M059J (cell line): ENCODE data around the gene RALB. TPM values are rescaled to one million over a fixed set of nuclear protein-coding genes. Genes with fewer than 3 reads are reported as not detected.
A peak's percentile ranks its signal among the peaks of the same experiment; 100 is the strongest.
"Not testable (repeated sequence)": the region's sequence is repeated elsewhere in the genome, so short reads cannot be mapped to it uniquely, and the experiment has no call there.

Experiments used
- DNase-seq: peaks from one replicate; pipeline ENCODE4 v3.0.0-alpha.2; 2012; ENCODE audit warnings: low read depth
- total RNA-seq: library from RNA; depleted of rRNA; stranded (reverse); fragments of >200 nt; shearing (Covaris generic); gene quantifications from 2 replicates; pipeline ENCODE4 v1.2.3, GENCODE V29; 2014

The RALB gene
- total RNA-seq, 1 experiment from 2014 or later = 92.1 TPM

DNA sequence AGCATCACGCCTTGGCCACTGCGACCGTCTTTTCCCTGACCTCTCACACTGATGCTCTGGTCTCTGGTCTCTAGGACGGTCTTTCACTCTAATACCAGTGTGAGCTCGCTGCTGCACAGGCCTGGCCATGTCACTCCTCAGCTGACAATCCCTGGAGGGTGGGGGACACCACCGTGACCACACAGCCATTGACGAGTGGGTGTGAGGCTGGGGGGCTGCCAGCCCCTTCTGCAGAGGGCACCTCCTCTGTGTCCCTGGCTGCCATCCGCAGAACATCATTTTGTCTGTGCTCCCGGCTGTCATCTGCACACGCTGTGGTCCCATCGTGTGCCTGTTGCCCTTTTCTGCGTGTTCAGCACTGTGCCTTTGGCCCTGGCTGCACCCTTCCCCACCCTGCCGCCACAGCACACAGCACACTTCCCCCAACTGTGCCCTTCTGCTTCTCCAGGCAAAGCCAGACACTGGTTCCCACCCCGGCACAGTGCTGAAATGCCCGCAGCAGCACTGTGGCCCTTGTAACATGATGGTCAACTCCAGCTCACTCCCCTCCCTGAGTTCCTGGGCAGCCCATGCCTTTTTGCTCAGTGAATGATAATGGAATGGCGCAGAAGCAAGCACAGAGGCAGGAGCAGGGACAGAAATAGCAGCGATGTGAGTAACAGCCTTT lies 62.8 kb downstream of the RALB start:
- DNase-seq = no peak

DNA sequence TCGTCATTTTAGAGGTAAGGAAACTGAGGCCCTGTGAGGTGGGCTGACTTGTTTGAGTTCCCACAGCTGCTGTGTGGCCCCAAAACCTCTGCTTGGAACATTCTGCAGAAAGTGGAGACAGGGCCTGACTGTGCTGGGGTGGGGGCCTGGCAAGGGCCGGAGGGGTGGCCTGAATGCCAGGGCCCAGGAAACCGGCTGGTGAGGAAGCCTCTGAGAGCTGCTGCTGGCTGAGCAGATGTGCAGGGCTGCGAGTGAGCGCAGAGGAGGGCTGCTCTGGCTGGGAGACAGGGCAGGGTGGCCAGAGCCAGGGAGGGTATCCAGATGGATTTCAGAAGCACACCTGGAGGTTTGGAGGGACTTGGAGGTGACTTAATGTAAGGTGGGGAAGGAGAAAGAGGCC lies 63.4 kb downstream of the RALB start:
- no peak for DNase-seq

DNA sequence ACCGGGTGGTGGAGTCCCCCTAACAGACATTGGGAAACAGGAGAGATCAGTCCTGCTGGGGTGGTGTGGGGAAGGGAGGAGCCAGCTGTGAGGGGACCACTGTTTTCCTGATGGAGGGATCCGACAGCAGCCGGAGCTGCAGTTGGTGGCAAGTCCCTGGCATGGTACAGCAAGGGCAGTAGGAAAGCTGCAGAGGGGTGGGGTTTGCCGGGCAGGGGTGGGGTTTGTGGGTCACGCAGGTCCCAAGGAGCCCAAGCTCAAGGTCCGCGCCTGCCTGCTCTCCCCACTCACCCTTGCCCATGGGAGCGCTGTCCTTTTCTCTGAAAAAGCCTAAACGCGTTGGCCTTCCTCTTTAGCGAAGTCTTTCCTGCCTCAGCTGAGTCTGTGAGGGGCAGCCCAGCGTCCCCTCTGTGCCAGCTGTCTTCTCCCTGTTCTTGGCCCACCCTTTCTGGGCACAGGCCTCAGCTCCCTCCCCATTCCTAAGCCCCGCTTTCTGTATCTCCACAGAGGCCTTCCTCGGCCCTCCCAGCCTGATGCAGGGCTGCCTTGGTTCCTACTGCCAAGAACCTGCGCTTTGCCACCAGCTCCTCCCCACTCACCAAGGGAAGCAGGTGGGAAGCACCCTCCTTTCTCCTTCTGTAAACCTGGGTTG lies 64.0 kb downstream of the RALB start:
- DNase-seq = no peak

DNA sequence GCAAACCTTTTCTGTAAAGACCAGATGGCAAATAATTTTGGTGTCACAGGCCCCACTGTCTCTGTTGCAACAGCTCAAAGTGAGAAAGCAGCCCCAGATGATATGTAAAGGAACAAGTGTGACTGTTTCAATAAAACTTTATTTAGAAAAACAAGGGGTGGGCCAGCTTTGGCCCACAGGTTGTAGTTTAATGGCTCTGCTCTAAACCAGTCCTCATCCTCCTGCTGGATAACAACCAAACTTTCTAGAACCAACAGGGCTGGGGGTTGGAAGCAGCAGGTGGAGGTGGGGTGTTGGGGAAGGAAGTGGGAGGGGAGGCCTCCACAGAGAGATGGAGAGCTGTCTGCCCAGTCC lies 64.5 kb downstream of the RALB start:
- DNase-seq = no peak

DNA sequence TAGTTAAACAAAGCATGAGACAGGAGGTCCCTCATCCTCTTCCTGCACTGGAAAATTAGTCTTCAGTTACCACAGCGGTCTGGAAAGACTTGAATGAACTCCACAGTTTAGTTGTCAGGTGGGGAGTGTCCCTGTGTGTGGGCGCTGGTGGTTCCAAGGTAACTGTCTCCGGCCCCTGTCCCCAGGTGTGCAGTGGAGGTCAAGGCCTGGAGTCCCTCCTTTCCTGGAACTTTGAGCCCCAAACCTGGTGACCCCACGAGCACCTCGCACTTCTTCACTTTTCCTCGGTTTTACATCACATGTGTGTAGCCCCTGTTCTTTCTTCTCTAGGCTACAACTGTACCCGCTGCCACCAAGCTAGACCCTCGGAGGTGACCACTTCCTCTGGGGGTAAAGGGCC lies 65.3 kb downstream of the RALB start:
- no peak for DNase-seq

DNA sequence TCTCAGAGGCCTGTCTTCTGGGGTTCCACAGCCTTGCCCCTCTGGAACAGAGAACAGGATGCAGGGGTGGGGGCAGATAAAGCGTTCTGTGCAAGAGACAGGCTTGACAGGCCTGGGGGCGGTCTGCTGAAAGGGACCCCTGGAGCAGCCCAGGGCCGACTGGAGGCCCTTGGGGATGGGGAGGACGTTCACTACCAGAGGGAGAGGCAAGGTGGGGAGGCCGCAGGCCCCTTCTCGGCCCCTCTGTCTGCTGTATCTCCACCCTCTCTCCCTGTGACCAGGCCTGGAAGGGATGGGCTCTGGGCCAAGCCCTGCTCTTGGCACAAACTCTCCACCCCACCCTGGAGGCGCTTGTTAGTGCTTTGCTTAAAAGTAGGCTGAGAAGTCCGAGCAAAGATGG lies 66.0 kb downstream of the RALB start:
- no peak for DNase-seq

DNA sequence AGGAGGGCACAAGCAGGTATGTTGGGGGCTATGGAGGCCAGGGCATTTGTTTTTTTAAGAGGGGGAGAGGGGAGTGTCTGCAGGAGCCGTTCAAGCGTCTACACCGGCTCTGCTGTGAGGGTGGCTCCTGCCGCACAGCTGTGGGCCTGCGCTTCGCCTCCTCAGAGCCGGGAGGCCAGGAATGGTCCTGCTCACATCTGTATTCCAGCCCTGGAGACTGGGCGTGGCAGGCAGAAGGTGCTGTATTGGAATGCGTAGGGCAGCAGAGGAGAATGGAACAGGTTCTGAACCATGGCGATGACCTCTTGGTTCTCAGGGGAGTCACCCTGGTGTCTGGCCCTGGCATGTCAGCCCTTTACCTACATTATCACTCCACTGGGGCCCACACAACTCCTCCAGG lies 66.5 kb downstream of the RALB start:
- no peak for DNase-seq

DNA sequence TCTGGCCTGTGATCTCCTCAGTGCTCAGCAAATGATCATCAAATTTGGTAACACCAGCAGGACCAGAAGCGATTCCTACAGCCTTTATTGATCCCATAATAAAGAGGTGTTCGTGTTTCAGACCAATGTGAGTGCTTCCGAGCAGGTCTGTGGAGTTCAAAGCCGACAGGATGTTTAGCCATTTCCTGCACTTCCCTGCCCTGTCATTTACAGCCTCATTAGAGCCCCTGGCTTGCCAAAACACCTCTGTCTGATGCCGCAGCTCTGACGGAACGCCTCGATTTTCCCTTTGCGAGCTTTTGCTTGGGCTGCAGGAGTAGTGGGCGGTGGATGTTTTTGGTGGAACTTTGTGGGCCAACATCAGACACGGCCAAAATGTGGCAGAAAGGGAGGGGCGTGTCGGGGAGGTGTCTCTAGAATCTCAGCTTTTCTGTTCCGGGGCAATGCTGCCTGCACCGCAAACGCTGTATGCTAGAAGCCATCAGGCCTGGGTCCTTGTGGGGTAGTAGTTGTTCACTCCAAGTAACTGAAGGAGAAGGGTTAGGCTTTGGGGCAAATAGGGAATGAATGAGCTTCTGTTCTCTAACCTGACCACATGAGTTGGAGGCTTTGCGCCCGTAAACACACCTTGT lies 67.2 kb downstream of the RALB start:
- DNase-seq = no peak

DNA sequence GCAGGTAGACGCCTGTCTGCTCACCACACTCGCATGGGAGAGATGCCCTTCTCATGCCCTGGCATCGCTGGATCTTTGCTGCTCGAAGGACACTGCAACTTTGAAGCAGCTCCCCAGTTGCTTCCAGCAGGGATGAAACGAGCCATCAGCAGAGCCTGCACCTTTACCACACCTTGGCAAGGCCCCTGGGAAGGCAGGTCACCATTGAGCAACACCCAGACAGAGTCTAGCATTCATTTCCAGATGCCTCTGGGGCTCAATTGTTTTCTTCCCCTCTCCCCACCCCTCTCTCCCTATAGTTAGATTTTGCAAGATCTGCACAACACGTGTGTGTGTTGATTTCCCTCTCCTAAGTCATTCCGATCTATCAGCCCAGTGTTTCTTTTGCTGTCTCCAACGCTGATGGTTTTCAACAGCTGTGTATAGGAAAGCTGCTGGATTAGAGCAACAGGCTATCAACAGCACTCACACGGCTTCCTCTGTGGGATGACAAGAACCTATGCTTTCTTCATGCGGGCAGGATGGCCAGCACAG lies 67.7 kb downstream of the RALB start:
- no peak for DNase-seq

DNA sequence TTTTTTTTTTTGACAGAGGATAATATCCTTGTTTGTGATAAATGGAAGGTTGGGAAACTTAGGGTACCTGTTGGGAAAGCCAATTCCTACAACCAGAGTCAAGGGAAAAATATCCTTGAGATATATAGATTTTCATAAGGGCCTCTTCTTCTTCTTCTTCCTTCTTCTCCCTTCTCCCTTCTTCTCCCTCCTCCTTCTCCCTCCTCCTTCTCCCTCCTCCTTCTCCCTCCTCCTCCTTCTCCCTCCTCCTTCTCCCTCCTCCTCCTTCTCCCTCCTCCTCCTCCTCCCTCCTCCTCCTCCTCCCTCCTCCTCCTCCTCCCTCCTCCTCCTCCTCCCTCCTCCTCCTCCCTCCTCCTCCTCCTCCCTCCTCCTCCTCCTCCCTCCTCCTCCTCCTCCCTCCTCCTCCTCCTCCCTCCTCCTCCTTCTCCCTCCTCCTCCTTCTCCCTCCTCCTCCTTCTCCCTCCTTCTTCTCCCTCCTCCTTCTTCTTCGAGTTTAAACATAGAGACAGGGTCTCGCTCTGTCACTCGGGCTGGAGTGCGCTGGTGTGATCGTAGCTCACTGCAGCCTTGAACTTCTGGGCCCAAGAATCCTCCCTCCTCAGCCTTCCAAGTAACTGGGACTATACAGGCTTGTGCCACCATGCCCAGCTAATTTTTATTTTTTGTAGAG lies 68.4 kb downstream of the RALB start:
- DNase-seq = not testable (repeated sequence)

DNA sequence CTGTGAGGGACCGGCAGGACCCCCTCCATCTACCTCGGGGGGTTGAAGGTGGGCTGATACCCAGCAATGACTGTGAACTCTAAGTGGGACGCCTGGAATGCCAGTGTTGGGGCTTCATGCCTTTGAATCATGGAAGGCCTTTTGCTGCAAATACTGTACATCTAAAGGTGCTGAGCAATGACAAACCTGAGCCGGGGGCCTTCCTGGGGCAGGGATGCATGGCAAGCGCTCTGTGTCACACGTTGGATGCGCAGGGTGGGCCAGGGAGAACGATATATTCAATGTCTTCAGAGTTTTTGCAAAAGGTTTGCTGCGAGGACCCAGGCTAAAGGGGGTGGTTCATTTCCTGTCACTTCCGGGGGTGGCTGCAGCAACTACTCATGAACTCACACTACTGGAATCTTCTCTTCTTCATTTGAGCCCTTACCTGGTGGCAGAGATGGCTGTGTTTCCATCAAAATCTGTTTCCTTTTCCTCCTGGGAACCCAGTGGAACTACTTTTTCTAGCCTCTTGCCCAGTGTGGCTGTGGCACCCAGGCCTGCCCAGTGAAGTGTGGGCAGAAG lies 69.2 kb downstream of the RALB start:
- DNase-seq = no peak

DNA sequence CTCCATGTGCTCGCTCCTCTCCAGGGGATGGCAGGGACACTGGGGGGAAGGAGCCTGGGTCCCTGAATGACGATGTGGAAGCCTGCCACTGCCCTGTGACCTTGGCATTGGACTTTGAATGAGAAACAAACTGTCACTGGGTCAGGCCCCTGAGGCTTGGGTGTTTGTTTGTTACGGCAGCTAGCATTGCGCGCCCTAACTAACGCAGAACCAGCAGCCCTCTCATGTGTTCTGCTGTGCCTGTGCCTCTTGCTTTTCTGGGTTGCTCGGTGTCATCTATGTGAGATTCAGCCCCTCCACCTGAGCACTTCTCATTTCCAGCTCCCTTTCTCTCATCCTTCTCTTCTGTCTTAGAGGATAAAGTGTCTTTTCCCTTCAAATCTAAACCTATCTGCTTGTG lies 69.7 kb downstream of the RALB start:
- no peak for DNase-seq

DNA sequence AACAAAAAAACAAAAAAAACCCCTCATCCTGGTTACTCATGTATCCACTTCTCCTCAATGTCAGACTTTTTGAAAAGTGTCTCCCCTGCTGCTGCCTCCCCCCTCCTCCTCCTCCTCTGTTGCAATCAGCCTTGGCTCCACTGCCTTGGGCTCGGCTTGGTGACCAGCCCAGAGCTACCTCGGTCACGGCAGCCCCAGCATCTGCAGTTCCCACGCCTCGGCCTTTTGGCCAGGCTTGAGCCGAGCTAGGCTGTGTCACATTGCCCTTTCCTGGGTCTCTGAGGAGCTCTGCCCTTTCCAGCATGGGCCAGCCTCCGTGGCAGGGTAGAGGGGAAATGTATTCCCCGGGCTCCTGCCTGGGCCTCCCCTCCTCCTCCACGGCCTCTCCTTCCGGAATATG lies 70.6 kb downstream of the RALB start:
- no peak for DNase-seq

DNA sequence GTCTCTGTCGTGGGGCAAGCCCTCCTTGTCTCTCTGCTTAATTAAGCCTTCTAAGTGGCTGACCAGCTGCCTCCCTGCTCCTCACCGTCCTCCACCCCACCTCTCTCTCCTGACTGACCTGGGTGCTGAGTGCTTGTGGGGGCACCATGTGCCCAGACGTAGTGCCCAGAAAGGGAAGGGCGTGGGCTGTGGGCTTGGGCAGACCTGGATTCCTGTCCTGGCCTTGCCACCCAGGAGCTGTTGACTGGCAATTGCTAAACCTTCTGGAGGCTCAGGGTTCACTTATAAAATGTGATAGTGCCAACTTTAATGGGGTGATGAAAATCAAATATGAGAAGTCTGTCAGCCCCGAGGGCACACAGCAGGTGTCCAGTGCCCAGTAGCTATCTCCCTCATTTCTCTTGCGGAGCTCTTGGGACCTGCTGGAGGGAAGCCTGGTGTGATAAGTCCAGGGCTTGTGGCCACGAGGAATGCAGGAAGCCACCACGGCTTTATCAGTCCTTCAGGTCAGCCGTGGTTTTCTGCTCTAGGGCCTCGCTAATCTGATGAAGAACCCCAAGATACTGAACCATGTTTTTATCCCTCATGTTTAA lies 71.3 kb downstream of the RALB start:
- DNase-seq = peak; percentile 71

DNA sequence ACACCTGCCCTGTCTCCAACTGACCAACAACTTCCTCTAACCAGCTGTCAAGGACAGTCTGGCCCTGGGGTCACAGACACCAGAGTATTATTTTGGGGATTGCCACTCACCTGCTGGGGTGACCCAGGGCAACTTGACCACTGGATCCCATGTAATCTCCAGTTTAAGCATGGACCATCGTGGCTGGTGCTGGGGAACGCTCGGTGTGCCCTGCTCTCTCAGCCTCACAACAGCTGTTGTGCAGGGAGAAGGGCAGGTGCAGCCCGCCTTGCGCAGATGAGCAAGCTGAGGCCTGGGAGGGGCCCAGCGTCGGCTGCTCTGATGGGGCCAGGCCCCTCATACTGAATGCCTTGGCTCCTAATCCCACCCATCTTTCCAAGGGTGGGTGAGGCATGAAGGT lies 72.3 kb downstream of the RALB start:
- no peak for DNase-seq

DNA sequence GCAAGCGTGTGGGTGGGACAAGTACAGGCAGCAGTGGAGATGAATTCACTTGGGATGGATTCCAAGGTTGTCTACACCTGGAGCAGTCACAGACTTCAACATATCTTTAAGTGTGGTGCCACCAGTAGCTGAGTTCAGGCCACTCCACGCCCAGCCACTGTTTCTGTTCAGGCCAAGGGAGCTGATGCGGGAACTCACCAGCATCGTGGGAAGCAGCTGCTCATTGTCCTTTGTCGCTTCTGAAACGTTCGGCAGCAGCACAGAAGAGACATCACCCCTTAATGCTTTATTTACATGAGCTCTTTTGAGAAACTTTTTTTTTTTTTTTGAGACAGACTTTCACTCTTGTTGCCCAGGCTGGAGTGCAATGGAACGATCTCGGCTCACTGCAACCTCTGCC lies 73.4 kb downstream of the RALB start:
- no peak for DNase-seq

DNA sequence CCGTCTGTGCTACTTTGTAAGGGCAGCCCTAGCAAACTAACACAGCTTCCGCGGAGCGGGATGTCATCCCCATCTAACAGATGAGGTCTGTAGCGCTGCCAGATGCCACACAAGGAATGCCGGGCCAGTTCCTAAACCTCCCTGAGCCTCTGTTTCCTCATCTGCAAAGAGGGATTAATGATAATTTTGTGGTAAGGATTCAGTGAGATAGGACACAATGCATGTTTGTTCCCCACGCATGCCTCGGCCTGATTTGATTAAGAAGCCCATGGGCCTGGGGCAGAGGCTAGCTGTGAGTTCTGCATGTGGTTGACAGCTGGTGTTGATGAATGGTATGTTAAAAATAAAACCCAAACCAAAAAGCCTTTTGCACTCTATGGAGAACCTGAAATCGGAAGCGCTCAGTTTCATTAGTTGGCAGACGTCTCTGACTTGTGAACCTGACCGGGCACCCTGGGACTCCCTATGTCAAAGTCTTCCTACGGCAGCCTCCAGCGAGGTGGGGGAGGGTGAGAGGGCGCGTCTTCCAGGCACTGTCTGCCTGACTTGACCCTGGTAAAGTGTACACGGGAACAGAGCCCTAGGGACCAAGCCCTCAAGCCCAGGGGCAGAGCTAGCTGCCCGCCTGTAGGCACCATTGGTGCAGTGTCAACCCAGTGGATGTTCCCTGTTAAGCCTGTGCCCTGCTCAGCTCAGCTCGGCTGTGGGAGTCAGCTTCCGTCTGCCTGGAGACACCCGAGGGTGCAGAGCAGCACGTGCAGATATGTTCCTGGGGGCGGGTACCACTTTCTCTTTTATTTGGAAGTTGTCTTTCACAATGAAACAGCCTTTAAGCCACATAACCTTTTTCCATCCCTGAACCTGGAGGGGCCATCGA lies 78.5 kb downstream of the RALB start:
- DNase-seq = no peak

DNA sequence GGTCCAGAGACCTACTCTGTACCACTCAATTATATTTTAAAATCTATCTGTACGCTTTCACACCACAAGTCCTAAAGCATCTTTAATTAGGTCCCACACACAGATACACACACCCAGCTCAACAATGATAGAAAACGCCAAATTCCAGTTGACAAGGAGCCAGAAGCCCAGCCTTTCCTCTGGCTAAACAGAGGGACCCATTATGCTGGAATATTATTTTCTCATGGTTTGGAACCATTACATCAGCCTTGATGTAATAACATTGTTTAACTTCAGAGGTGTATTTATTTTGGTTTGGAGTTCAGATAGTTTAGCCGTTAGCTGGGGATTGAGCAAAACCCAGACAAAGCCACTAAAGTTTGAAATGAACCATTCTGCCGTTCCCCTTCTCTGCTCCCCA lies 79.3 kb downstream of the RALB start:
- no peak for DNase-seq

DNA sequence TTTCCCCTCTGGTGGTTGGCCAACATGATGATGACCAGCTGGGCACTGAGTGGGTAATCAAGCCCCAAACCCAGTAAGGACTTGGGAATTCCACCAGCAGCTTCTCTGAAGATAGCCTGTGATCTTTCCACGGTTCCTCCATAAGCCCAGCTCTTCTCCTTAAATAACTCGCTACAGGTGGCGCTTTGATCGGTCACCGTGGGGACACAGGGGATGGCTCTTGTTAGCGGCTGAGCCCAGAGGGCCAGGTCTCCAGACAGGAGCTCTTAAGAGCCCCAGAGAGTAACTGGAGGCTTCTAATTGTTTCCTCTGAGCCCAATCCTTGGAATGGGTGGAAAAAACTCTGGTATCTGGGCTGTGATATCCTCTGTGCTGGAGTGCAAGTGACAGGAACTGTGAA lies 79.7 kb downstream of the RALB start:
- DNase-seq = no peak

DNA sequence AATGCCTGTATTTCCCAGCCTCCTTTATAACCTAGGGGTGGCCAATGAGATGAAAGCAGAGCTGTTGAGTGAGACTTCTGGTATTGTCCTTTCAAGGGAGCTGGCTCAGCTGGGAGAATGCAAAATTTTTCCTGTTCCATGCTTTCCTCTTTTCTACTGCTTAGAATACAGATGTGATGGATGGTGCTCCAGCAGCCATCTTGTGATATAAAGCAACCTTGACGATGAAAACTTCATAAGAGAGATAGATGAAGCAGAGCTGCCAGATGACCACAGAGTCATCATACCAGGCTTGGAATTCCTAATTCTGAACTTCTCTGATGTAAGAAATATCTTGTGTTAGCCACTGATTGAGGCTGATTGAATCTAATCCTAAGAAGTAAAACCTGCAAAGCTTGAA lies 81.4 kb downstream of the RALB start:
- DNase-seq = no peak

DNA sequence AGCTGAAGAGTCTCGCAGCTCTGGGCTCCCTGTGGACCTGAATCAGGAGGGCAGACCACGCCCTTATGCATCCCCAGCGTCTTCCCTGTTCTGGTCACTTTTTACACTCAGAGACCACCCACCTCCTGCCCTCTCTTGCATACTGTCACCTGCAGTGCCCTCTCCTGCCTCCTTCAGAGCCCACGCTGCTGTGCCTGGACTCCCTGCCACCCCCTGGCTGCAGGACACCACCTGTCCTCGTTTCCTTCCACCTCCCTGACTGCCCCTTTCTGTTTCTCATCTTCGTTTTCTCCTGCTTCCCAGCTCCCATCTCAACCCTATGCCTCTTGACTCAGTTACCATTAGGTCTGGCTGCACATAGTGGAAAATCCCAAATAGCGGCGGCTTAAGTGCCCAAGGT lies 84.1 kb downstream of the RALB start:
- DNase-seq = no peak
